HG03103 (cell line): ENCODE results near the gene RBBP8NL.

Source experiments
- ATAC-seq: cut with Tn5 transposase; IDR thresholded peaks from one replicate; pipeline ENCODE4 v1.9.1; 2021; ENCODE audit warnings: low read depth; ENCODE audit not compliant: unreplicated experiment

RBBP8NL gene

GRCh38 chr20:62461834-62462233, 34.5 kb upstream of the RBBP8NL start:
- no peak for ATAC-seq

DNA sequence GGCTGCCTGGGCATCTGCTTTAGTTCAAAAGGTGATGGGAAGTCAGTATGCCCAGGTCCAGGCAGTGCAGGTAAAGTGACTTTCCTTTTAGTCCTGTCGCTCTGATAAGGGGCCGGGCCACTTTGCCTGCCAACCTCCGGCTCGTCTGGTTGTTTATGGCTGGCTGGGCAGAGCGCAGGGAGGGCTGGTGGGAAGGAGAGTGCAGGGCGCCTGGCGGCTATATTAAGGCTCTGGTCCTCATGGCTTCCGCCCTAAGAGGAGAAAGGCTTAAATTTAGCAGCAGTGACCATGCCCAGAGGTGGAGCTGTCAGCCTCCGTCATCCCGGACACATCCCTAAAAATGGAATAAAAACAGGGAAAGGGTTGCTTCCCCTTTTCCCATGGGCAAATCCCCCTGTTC, 33.8 kb upstream of the RBBP8NL start:
- ATAC-seq = no peak

- no peak for ATAC-seq
Measured at GRCh38 chr20:62460678-62461077, 33.3 kb upstream of the RBBP8NL start.

- no peak for ATAC-seq
Measured at GRCh38 chr20:62459488-62459887, 32.1 kb upstream of the RBBP8NL start.

DNA sequence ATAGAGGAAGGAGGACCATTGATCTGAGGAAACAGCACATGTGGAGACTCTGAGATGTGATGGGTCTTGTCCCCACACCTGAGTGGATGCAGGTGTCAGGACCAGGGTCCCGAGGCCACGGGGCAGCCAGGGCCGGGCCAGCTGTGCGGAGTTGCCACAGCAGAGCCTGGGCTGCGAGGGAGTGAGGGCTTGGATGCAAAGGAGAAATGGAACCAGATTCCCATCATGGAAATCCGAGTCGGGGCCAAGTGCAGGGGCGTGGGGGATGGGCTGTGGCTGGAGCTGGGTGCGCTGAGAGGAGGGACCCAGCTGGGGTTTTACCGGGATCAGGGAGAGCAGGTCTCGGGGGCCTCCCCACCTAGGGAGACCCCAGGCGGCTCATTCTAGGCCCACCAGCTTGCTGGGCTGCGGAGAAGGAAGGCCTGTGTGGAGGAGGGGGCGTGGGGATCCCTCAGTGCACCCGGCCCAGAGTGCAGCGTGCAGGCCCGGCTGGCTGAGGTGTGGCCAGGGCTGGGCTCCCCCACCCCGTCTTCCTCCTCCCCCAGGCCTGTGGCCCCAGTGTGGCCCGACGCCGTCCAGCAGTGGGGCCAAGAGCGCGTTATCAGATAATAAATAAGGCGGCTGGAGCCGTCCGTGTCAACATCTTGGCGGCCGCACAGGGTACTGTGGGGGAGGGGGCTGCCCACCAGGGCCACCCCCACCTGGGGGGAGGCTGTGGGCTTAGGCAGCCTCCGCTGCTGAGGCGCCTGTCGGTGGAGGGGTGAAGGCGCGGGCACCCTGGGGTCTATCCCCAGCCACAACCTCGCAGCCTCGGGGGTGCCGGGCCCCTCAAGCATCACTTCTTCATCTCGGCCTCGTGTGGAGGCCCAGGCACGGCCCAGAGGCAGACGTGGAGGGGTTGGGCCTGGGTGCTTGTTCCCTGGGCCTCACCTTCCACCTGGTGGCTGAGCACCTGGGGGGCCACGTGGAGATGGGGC, 31.2 kb upstream of the RBBP8NL start:
- ATAC-seq = no peak

DNA sequence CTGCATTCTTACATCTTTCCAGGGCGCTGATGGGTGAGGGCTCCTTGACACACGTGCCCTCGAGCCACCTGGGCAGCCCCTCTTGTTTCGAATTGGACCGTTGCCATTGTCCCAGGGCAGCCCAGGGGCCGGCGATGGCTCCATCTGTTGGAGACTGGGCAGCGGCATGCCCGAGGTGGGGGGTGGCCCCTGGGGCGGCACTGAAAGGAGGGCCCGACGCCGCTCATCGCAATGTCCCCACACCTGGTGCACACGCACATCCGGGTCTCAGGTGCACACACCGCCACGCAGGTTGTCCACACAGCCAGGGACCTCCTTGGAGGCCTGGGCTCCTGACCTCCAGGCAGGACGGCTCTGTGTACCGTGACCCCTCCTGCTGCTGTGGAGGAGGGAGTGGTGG, 30.5 kb upstream of the RBBP8NL start:
- no peak for ATAC-seq

DNA sequence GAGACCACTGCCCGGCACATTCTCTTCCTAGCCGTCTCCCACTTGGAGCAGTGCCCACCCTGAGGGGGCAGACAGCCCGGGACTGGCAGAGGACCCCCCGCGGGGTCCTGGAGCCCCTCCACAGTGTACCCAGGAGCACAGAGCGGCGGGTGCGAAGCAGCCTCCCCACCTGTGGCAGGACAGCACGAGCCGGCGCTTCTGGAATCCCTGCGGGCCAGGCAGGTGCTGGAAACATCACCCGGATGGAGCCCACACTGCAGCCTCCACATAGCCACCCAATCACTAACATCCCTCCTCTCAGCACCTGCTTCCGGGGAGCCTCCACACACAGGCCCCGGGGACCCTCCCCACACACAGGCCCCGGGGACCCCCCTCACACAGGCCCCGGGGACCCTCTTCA, 29.8 kb upstream of the RBBP8NL start:
- no peak for ATAC-seq

GRCh38 chr20:62455929-62456328, 28.6 kb upstream of the RBBP8NL start:
- no peak for ATAC-seq

DNA sequence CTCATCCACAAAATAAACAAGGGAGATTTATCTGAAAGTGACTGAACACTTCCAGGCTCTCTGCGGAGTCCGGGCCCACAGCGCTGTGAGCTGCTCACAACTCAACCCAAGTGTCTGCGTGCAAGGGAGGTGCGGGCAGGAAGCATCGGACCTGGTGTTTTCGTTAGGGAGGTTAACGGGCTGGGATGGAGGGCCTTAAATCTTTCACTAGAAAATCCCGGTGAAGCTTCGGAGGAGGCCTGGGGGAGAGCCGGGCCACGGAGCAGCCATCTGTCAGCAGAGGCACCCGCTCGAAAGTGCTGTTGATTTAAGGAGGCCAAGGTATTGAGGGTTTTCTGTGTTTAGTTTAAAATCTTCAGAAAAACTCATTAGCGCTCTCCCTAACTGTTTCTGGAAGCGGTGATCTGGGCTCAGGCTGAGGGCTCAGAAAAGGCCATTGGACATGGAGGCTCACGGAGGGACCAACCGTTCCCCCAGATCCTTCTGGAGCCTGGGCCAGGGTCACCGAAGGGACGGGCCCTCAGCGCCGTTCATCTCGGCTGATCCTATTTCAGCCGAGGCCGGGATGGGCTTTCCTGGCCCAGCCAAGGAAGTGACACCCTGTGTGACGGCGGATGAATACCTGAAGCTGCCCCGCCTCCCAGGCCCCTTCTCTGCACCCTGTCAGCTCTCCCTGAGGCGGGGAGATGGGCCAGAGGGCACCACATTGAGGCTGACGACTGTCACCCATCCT, 27.7 kb upstream of the RBBP8NL start:
- no peak for ATAC-seq

- no peak for ATAC-seq
Measured at GRCh38 chr20:62453186-62453808, 26.0 kb upstream of the RBBP8NL start.

GRCh38 chr20:62452475-62453095, 25.2 kb upstream of the RBBP8NL start:
- ATAC-seq = no peak

GRCh38 chr20:62451970-62452369, 24.6 kb upstream of the RBBP8NL start:
- no peak for ATAC-seq

DNA sequence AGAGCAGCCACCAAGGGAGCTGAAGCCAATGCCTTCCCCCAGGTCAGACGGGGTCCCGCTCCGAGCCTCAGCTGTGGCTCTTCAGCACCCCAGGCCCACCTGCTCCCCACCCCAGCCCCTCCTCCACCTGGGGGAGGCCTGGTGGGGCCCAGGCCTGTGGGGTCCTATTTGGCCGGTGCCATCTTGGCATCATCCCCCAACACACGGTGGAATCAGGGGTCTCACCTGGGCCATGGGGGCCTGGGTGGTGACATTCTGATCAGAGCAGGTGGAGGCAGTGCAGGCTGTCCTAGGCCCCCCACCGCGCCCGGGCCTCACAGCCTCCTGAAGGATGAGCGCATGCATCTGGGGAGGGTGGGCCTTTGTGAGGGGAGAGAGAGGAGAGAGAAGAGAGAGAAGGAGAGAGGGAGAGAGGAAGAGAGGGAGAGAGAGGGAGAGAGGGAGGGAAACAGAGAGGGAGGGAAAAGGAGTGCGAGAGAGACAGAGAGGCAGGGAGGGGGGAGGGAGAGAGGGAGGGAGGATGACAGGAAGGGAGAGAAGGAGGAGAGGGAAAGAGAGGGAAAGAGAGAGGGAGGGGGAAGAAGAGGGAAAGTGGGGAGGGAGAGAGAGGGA, 23.9 kb upstream of the RBBP8NL start:
- no peak for ATAC-seq

DNA sequence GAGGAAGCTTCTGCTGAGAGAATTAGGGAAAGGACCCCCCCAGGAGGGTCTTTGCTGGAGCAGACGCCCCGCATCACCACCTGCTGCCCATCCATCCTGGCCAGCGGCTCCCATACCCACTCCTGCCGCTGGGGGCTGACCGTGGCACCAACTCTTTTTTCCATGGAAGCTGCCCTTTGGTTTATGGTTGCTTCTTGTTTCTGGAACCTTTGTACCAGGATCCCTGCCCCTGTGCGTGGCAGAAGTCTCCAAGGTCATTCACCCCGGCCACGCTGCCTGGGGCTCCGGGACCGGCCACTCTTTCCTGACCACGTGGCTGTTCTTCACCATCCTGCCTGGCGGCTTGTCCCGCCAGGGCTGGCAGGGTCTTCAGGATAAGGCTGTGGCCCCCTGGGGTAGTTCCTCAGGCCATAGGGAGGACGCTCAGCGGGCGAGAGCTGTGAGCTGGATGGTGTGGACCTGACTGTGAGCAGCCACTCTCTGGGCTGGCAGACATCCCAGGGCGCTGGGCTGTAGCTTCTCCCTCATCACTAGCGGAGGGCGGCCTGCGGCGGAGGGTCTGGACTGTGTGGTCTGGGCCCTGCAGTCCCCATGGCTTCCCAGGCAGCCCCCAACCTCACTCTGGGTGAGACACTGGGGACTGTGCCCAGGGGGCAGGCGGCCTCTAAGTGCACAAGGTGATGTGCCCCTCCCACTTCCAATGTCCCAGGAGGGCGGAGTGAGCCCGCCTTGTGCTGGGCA, 22.8 kb upstream of the RBBP8NL start:
- no peak for ATAC-seq

- ATAC-seq = no peak
Measured at GRCh38 chr20:62448788-62449187, 21.4 kb upstream of the RBBP8NL start.

DNA sequence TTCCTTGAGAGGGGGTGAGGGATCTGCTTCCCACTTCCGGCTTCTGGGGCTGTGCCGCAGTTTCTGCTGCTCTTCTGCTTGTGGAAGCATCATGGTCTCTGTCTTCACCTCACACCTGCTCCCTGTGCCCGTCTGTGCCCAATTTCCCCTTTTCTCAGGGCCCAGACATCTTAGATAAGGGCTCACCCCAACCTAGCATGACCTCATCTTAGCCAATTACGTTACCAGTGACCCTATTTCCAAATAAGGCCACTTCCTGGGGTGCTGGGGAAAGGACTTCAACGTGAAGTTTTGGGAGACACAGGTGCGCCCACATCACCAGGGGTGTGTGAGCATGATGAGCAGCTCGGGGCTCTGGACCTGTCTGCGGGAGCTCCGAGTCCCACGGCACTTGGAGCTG, 20.7 kb upstream of the RBBP8NL start:
- ATAC-seq = no peak

- ATAC-seq = no peak
Measured at GRCh38 chr20:62446888-62447869, 19.8 kb upstream of the RBBP8NL start.

DNA sequence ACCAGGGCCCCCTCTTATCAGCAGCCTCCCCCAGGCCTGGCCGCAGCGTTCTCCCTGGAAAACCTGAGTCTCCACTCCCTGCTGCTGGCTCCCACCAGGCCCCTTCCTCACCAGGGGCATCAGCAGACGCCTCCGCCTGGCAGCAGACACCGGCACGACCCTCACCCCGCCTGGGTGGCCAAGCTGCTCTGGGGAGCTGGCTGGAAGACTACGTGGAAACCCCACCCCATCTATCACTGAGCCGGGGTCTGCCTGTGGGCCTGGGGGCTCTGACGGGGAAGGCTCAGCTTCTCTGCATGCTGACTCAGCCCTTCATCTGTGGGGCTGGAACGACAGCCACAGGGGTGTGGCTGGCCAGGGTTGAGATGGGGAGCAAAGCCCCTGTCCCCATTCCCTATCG, 19.1 kb upstream of the RBBP8NL start:
- no peak for ATAC-seq
